Measurements from ENCODE around the gene CLCN7. TPM values are rescaled to one million over a fixed set of nuclear protein-coding genes. Genes with fewer than 3 reads are reported as not detected.

CLCN7 gene
- total and polyA plus RNA-seq, 9 of the 15 experiments (the other 6 are each of a cell fraction or from before 2014, with no cell fraction given), result 0.06 to 126 (median 18.7) TPM

DNA sequence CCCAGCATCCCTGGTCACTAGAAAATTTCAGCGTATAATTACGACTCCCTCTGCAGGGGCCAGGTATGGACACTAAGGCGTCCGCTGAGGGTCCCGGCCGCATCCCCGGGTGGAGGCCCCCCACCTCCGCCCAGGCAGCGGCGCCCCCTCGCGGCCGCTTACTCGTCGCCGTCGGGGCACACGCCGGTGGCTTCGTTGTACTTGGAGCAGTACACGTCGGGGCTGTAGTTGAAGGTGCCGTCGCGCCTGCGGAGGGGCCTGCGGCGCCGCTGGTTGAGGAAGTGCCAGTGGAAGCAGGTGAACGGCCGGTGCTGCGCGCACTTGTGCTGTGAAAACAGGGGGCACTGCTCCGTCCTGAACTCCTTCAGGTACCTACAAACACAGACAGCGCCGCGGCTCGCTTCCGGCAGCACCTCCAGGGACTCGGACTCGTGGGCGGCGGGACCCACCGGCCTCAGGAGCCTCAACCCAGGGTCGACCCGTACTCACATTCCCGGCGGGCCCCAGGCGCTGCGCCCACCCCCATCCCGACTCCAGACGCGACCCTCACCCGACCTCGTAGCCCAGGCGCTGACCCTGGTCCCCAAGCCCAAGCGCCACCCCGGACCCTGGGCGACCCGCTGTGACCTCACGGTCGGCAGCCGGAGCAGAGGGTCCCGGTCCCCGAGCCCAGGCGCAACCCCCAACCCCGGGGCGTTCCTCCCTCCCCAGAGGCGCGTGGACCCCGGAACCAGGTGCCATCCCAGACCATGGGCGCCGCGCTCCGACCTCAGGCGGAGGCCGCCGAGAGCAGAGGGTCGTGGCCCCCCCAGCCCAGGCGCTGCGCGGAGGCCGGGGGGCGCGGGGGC is 60.9 kb downstream of the CLCN7 start (continued):
- TF ChIP-seq, protein P1, sequence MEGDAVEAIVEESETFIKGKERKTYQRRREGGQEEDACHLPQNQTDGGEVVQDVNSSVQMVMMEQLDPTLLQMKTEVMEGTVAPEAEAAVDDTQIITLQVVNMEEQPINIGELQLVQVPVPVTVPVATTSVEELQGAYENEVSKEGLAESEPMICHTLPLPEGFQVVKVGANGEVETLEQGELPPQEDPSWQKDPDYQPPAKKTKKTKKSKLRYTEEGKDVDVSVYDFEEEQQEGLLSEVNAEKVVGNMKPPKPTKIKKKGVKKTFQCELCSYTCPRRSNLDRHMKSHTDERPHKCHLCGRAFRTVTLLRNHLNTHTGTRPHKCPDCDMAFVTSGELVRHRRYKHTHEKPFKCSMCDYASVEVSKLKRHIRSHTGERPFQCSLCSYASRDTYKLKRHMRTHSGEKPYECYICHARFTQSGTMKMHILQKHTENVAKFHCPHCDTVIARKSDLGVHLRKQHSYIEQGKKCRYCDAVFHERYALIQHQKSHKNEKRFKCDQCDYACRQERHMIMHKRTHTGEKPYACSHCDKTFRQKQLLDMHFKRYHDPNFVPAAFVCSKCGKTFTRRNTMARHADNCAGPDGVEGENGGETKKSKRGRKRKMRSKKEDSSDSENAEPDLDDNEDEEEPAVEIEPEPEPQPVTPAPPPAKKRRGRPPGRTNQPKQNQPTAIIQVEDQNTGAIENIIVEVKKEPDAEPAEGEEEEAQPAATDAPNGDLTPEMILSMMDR (IDR thresholded peaks at IDR 0.05 in 2 of 3, conservative IDR thresholded peaks at IDR 0.05 in 1 of 3; ENCODE audit: insufficient read depth in 2 of 3, low read depth in 1 of 3, low read length in 3 of 3), result peak; percentile 72 to 85 (median 83)
- TF ChIP-seq ZFP36 (IDR thresholded peaks at IDR 0.05; ENCODE audit: low read depth, low read length, partially characterized antibody) (no peak), ZNF561 (CRISPR knock-in tag; conservative IDR thresholded peaks at IDR 0.05) (no peak), KDM1A (IDR thresholded peaks at IDR 0.05) (peak in 1 of 2 experiments; percentile 85; a peak in 2 of 4 replicates), ZBTB17 (CRISPR knock-in tag; IDR thresholded peaks at IDR 0.05) (no peak), RBM34 (IDR thresholded peaks at IDR 0.05; ENCODE audit: borderline replicate concordance, insufficient read depth, low read length) (no peak), KLF16 (IDR thresholded peaks at IDR 0.05) (peak; percentile 27; the same call in 1 of the 2 replicates), CCNT2 (IDR thresholded peaks at IDR 0.05; ENCODE audit: borderline replicate concordance, extremely low read depth, insufficient read length, low read depth, low read length) (peak; percentile 24), RBM17 (IDR thresholded peaks at IDR 0.05; ENCODE audit: borderline replicate concordance, low read depth, low read length) (no peak), CREB1 (IDR thresholded peaks at IDR 0.05) (0 out of 2 replicates have a peak, but pooled peaks have one; percentile 16), CREB1 (CRISPR knock-in tag; IDR thresholded peaks at IDR 0.05) (peak; percentile 68; the same call in 1 of the 2 replicates), ZNF324 (CRISPR knock-in tag; IDR thresholded peaks at IDR 0.05) (no peak), ZNF584 (CRISPR knock-in tag; IDR thresholded peaks at IDR 0.05; ENCODE audit: low read depth) (no peak), HNRNPLL (IDR thresholded peaks at IDR 0.05; ENCODE audit: low read depth, low read length, poor library complexity, severe bottlenecking) (no peak), SNRNP70 (optimal IDR thresholded peaks at IDR 0.05; ENCODE audit: low read depth, low read length) (no peak), CHD4 (IDR thresholded peaks at IDR 0.05; ENCODE audit: insufficient read depth, insufficient replicate concordance, low read depth, low read length, poor library complexity, severe bottlenecking) (no peak), HNRNPK (IDR thresholded peaks at IDR 0.05; ENCODE audit: low read depth, low read length, poor library complexity, severe bottlenecking) (no peak), POLR3A (IDR thresholded peaks at IDR 0.05; ENCODE audit: borderline replicate concordance, extremely low read depth, insufficient read depth, insufficient read length) (no peak), ILK (tag; IDR thresholded peaks at IDR 0.05; ENCODE audit: borderline replicate concordance, low read depth) (no peak), FOXK1 (CRISPR knock-in tag; IDR thresholded peaks at IDR 0.05; ENCODE audit: borderline replicate concordance) (0 out of 2 replicates have a peak, but pooled peaks have one; percentile 71), BCL6 (CRISPR knock-in tag; IDR thresholded peaks at IDR 0.05) (no peak)
- TF ChIP-seq, protein P2, sequence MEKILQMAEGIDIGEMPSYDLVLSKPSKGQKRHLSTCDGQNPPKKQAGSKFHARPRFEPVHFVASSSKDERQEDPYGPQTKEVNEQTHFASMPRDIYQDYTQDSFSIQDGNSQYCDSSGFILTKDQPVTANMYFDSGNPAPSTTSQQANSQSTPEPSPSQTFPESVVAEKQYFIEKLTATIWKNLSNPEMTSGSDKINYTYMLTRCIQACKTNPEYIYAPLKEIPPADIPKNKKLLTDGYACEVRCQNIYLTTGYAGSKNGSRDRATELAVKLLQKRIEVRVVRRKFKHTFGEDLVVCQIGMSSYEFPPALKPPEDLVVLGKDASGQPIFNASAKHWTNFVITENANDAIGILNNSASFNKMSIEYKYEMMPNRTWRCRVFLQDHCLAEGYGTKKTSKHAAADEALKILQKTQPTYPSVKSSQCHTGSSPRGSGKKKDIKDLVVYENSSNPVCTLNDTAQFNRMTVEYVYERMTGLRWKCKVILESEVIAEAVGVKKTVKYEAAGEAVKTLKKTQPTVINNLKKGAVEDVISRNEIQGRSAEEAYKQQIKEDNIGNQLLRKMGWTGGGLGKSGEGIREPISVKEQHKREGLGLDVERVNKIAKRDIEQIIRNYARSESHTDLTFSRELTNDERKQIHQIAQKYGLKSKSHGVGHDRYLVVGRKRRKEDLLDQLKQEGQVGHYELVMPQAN (IDR thresholded peaks at IDR 0.05; ENCODE audit: borderline replicate concordance), result no peak
- TF ChIP-seq, protein P3, sequence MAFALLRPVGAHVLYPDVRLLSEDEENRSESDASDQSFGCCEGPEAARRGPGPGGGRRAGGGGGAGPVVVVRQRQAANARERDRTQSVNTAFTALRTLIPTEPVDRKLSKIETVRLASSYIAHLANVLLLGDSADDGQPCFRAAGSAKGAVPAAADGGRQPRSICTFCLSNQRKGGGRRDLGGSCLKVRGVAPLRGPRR (CRISPR knock-in tag; IDR thresholded peaks at IDR 0.05), result no peak

Data from K562 (cell line).